PC-9 (cell line): ENCODE measurements around the gene SRSF4. TPM values are rescaled to one million over a fixed set of nuclear protein-coding genes. Genes with fewer than 3 reads are reported as not detected.

Source experiments
- BruUV-seq: library from RNA; stranded (reverse); fragments of 400-500 nt; replicated peaks from 2 replicates; lab custom pipeline; 2021; lab: Mats Ljungman, UMichigan
- CTCF ChIA-PET: fragments of 300-600 bp; sonication (Branson Sonifier 250); formaldehyde crosslinking; loops from one replicate; lab custom pipeline; 2022; ENCODE audit warnings: antibody characterized with exemption; lab: Charles Lee
- POLR2A ChIA-PET: fragments of 300-600 bp; sonication (Branson Sonifier 250); formaldehyde crosslinking; loops from one replicate; lab custom pipeline; 2022; ENCODE audit warnings: antibody characterized with exemption; ENCODE audit not compliant: unreplicated experiment; lab: Charles Lee
- DNase-seq, 2 experiments: peaks; one replicate each; pipeline versions ENCODE4 v3.0.0 to v3.0.0-alpha.2; 2015 to 2022; ENCODE audit warnings: mixed read lengths in 1 of 2
- H2AFZ ChIP-seq: fragments of 200-600 bp; sonication (generic); 2 replicates; pipeline ENCODE4 v1.8.1; 2017; ENCODE audit warnings: antibody characterized with exemption
- H3F3A ChIP-seq: fragments of 200-600 bp; sonication (generic); 2 replicates; pipeline ENCODE4 v1.8.1; 2017; ENCODE audit warnings: antibody characterized with exemption, mild to moderate bottlenecking, low read depth; ENCODE audit not compliant: insufficient read depth
- H3K27ac ChIP-seq: fragments of 200-600 bp; sonication (generic); 2 replicates; pipeline ENCODE4 v1.6.1; 2016; ENCODE audit warnings: mixed run types
- H3K27me3 ChIP-seq: fragments of 200-600 bp; sonication (generic); 2 replicates; pipeline ENCODE4 v1.6.1; 2016; ENCODE audit warnings: low read depth, mixed run types; ENCODE audit not compliant: insufficient read depth
- H3K36me3 ChIP-seq: fragments of 200-600 bp; sonication (generic); 2 replicates; pipeline ENCODE4 v1.6.1; 2016; ENCODE audit warnings: low read depth, mixed run types
- H3K4me1 ChIP-seq: fragments of 200-600 bp; sonication (generic); replicated peaks from 2 replicates; pipeline ENCODE4 v1.6.1; 2016; ENCODE audit warnings: mixed run types; ENCODE audit not compliant: insufficient read depth
- H3K4me2 ChIP-seq: fragments of 200-600 bp; sonication (generic); 2 replicates; pipeline ENCODE4 v1.6.1; 2017; ENCODE audit warnings: mixed run types
- H3K4me3 ChIP-seq: fragments of 200-600 bp; sonication (generic); 2 replicates; pipeline ENCODE4 v1.6.1; 2016; ENCODE audit warnings: mixed run types
- H3K79me2 ChIP-seq: fragments of 200-600 bp; sonication (generic); 2 replicates; pipeline ENCODE4 v1.6.1; 2017; ENCODE audit warnings: low read depth, mixed run types
- H3K9me2 ChIP-seq: fragments of 200-600 bp; sonication (generic); 2 replicates; pipeline ENCODE4 v1.8.1; 2017; ENCODE audit warnings: mild to moderate bottlenecking; ENCODE audit not compliant: insufficient read depth
- H3K9me3 ChIP-seq: fragments of 200-600 bp; sonication (generic); 2 replicates; pipeline ENCODE4 v1.8.1; 2016; ENCODE audit warnings: low read depth; ENCODE audit not compliant: insufficient read depth
- H4K20me1 ChIP-seq: fragments of 200-600 bp; sonication (generic); 2 replicates; pipeline ENCODE4 v1.8.1; 2017; ENCODE audit not compliant: insufficient read depth
- CTCF ChIP-seq: fragments of 200-600 bp; sonication (generic); conservative IDR thresholded peaks from 2 replicates; pipeline ENCODE4 v1.6.1; 2017; ENCODE audit warnings: mixed run types, antibody characterized with exemption, mild to moderate bottlenecking, moderate library complexity
- EZH2 ChIP-seq: fragments of 200-600 bp; sonication (generic); IDR thresholded peaks from 2 replicates; pipeline ENCODE4 v1.8.0; 2017; ENCODE audit warnings: antibody characterized with exemption, low read depth
- intact Hi-C: fragments of 100-400 bp; cut with micrococcal nuclease; formaldehyde crosslinking; loops from one replicate; pipeline ENCODE4 v1.10.0; 2022; ENCODE audit not compliant: unreplicated experiment
- total RNA-seq: library from RNA; stranded (reverse); gene quantifications from 2 replicates; pipeline ENCODE4 v1.2.3, GENCODE V29; 2021

SRSF4 gene
- total RNA-seq, 1 experiment from 2014 or later: 87.6 TPM

GRCh38 chr1:29105822-29106221 lies 75.9 kb downstream of the SRSF4 start:
- Histone ChIP-seq H3K79me2 (no peaks in the 10 kb centered on the region), H4K20me1 (no peaks in the 10 kb centered on the region), H3F3A (peaks cover 12% of the 10 kb centered on the region; the same call in 1 of the 2 replicates), H3K36me3 (no peaks in the 10 kb centered on the region), H3K27me3 (no peaks in the 10 kb centered on the region), H3K9me3 (no peaks in the 10 kb centered on the region), H3K4me2 (peak overlapping the region; percentile 46), H3K4me3 (no peak overlapping the region), H3K27ac (peak overlapping the region; percentile 65), H2AFZ (no peak overlapping the region), H3K4me1 (peaks cover 12% of the 10 kb centered on the region), H3K9me2 (no peaks in the 10 kb centered on the region)
- DNase-seq: peak; percentile 68 to 92
- BruUV-seq: no TSS peak
- TF ChIP-seq EZH2 (no peak), CTCF (no peak)
- ChIA-PET POLR2A (no interaction called here), CTCF (no interaction called here)
- intact Hi-C loops: no loop called here

- peaks cover 3% of the 10 kb centered on the region; the same call in 1 of the 2 replicates for H3F3A ChIP-seq
Observed at GRCh38 chr1:29100487-29100886, 81.2 kb downstream of the SRSF4 start.

GRCh38 chr1:29099286-29099685 lies 82.4 kb downstream of the SRSF4 start:
- Histone ChIP-seq H3K9me3 (no peaks in the 10 kb centered on the region), H3K4me1 (peaks cover 8% of the 10 kb centered on the region; the same call in 1 of the 2 replicates), H3K27ac (no peak overlapping the region), H3K36me3 (no peaks in the 10 kb centered on the region), H4K20me1 (no peaks in the 10 kb centered on the region), H2AFZ (no peak overlapping the region), H3K4me2 (no peak overlapping the region), H3K9me2 (no peaks in the 10 kb centered on the region), H3K4me3 (no peak overlapping the region), H3F3A (no peaks in the 10 kb centered on the region), H3K79me2 (no peaks in the 10 kb centered on the region), H3K27me3 (no peaks in the 10 kb centered on the region)
- DNase-seq: no peak
- POLR2A ChIA-PET: interaction anchor here (1.0 kb wide), 1 partner anchor 45 kb away, joined by 6 read pairs; no protein-coding TSS in a partner anchor
- CTCF ChIA-PET: no interaction called here
- intact Hi-C loops: no loop called here
- BruUV-seq: no TSS peak
- TF ChIP-seq EZH2 (no peak), CTCF (no peak)

More at GRCh38 chr1:29100487-29100886, 81.2 kb downstream of the SRSF4 start:
- TF ChIP-seq CTCF (no peak), EZH2 (no peak)
- Histone ChIP-seq H3K27ac (no peak overlapping the region), H3K36me3 (no peaks in the 10 kb centered on the region), H3K4me2 (no peak overlapping the region), H3K9me2 (no peaks in the 10 kb centered on the region), H3K4me1 (peaks cover 3% of the 10 kb centered on the region; the same call in 1 of the 2 replicates), H4K20me1 (no peaks in the 10 kb centered on the region), H3K79me2 (no peaks in the 10 kb centered on the region), H3K4me3 (no peak overlapping the region), H3K9me3 (no peaks in the 10 kb centered on the region), H2AFZ (no peak overlapping the region), H3K27me3 (no peaks in the 10 kb centered on the region)
- DNase-seq: no peak
- intact Hi-C loops: no loop called here
- CTCF ChIA-PET: no interaction called here
- BruUV-seq: no TSS peak
- POLR2A ChIA-PET: interaction anchor here (0.7 kb wide), 1 partner anchor 200 kb away, joined by 7 read pairs; no protein-coding TSS in a partner anchor

Other genes with a start within 250 kb of the SRSF4 start
- gene TMEM200B, start 58.0 kb downstream of the SRSF4 start, total RNA-seq: 1.1 and 1.2 TPM in 2 replicates
- 46.4 and 53.9 TPM in 2 replicates for gene MECR, start 49.0 kb upstream of the SRSF4 start, total RNA-seq
- 31.4 and 44.3 TPM in 2 replicates for gene PTPRU, start 54.6 kb upstream of the SRSF4 start, total RNA-seq